ENCODE results near the gene RALGPS2.

DNA sequence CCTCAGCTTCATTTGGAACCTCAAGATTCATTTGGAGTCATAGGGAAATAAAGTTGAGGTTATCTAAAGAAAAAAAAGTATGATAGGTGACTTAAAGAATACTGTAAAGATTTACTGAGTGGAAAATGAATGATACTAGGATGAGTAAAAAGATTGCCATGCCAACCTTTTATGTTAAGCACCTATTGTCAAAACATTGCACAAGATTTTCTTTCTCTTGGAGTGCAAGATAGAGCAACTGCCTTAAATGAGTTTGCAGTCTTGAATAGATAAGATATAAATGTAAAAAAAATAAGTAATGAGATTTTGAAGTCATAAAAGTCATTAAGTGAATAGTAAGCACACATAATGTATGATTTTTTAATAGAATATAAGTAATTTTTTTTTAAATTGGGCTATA is 150.9 kb downstream of the RALGPS2 start:
- TF ChIP-seq, protein P1, sequence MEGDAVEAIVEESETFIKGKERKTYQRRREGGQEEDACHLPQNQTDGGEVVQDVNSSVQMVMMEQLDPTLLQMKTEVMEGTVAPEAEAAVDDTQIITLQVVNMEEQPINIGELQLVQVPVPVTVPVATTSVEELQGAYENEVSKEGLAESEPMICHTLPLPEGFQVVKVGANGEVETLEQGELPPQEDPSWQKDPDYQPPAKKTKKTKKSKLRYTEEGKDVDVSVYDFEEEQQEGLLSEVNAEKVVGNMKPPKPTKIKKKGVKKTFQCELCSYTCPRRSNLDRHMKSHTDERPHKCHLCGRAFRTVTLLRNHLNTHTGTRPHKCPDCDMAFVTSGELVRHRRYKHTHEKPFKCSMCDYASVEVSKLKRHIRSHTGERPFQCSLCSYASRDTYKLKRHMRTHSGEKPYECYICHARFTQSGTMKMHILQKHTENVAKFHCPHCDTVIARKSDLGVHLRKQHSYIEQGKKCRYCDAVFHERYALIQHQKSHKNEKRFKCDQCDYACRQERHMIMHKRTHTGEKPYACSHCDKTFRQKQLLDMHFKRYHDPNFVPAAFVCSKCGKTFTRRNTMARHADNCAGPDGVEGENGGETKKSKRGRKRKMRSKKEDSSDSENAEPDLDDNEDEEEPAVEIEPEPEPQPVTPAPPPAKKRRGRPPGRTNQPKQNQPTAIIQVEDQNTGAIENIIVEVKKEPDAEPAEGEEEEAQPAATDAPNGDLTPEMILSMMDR (IDR thresholded peaks at IDR 0.05; ENCODE audit: low read depth, low read length) = no peak
- TF ChIP-seq EZH2phosphoT487 (IDR thresholded peaks at IDR 0.05; ENCODE audit: low read depth) = no peak

All from OCI-LY3 (cell line).